Measurements from ENCODE around the gene ARL10.

Gene ARL10

GRCh38 chr5:176381979-176382378 is 16.7 kb downstream of the ARL10 start:
- H3K4me3 ChIP-seq (ENCODE audit: low read length in 2 of 2): no peak overlapping the region
- H3K4me1 ChIP-seq (ENCODE audit: control insufficient read depth in 2 of 2, insufficient read depth in 2 of 2, low read length in 2 of 2): peaks cover 0 to 6% of the 10 kb centered on the region in 2 donors
- H3K27ac ChIP-seq (ENCODE audit: low read depth in 2 of 2, low read length in 2 of 2): no peak overlapping the region
- peaks cover 25 to 33% of the 10 kb centered on the region in 2 donors for H3K36me3 ChIP-seq (ENCODE audit: control insufficient read depth in 2 of 2, insufficient read depth in 2 of 2, low read length in 2 of 2)
- no peaks in the 10 kb centered on the region for H3K27me3 ChIP-seq (ENCODE audit: control insufficient read depth in 2 of 2, insufficient read depth in 2 of 2, low read length in 2 of 2)
- no peak overlapping the region for H3K9ac ChIP-seq (ENCODE audit: low read depth in 1 of 2, low read length in 2 of 2)
- no peaks in the 10 kb centered on the region for H3K9me3 ChIP-seq (ENCODE audit: control insufficient read depth in 2 of 2, low read length in 2 of 2)

GRCh38 chr5:176382721-176383120 is 17.4 kb downstream of the ARL10 start:
- no peaks in the 10 kb centered on the region for H3K27me3 ChIP-seq (ENCODE audit: control insufficient read depth in 2 of 2, insufficient read depth in 2 of 2, low read length in 2 of 2)
- no peak overlapping the region for H3K4me3 ChIP-seq (ENCODE audit: low read length in 2 of 2)
- H3K4me1 ChIP-seq (ENCODE audit: control insufficient read depth in 2 of 2, insufficient read depth in 2 of 2, low read length in 2 of 2): peaks cover 4 to 10% of the 10 kb centered on the region in 2 donors
- no peaks in the 10 kb centered on the region for H3K9me3 ChIP-seq (ENCODE audit: control insufficient read depth in 2 of 2, low read length in 2 of 2)
- peaks cover 25 to 33% of the 10 kb centered on the region in 2 donors for H3K36me3 ChIP-seq (ENCODE audit: control insufficient read depth in 2 of 2, insufficient read depth in 2 of 2, low read length in 2 of 2)
- no peak overlapping the region for H3K9ac ChIP-seq (ENCODE audit: low read depth in 1 of 2, low read length in 2 of 2)
- no peak overlapping the region for H3K27ac ChIP-seq (ENCODE audit: low read depth in 2 of 2, low read length in 2 of 2)

- H3K9ac ChIP-seq (ENCODE audit: low read depth in 1 of 2, low read length in 2 of 2): no peak overlapping the region
- no peaks in the 10 kb centered on the region for H3K27me3 ChIP-seq (ENCODE audit: control insufficient read depth in 2 of 2, insufficient read depth in 2 of 2, low read length in 2 of 2)
- no peak overlapping the region for H3K4me3 ChIP-seq (ENCODE audit: low read length in 2 of 2)
- H3K27ac ChIP-seq (ENCODE audit: low read depth in 2 of 2, low read length in 2 of 2): no peak overlapping the region
- no peaks in the 10 kb centered on the region for H3K9me3 ChIP-seq (ENCODE audit: control insufficient read depth in 2 of 2, low read length in 2 of 2)
- peaks cover 25 to 33% of the 10 kb centered on the region in 2 donors for H3K36me3 ChIP-seq (ENCODE audit: control insufficient read depth in 2 of 2, insufficient read depth in 2 of 2, low read length in 2 of 2)
- H3K4me1 ChIP-seq (ENCODE audit: control insufficient read depth in 2 of 2, insufficient read depth in 2 of 2, low read length in 2 of 2): peaks cover 10 to 16% of the 10 kb centered on the region in 2 donors
These were observed 18.1 kb downstream of the ARL10 start for GRCh38 chr5:176383248-176383905.

GRCh38 chr5:176383961-176384360 is 18.7 kb downstream of the ARL10 start:
- Histone ChIP-seq H3K4me1 (ENCODE audit: control insufficient read depth in 2 of 2, insufficient read depth in 2 of 2, low read length in 2 of 2) (peaks cover 10 to 16% of the 10 kb centered on the region in 2 donors), H3K36me3 (ENCODE audit: control insufficient read depth in 2 of 2, insufficient read depth in 2 of 2, low read length in 2 of 2) (peaks cover 25 to 33% of the 10 kb centered on the region in 2 donors), H3K27ac (ENCODE audit: low read depth in 2 of 2, low read length in 2 of 2) (no peak overlapping the region), H3K9ac (ENCODE audit: low read depth in 1 of 2, low read length in 2 of 2) (no peak overlapping the region), H3K9me3 (ENCODE audit: control insufficient read depth in 2 of 2, low read length in 2 of 2) (no peaks in the 10 kb centered on the region), H3K4me3 (ENCODE audit: low read length in 2 of 2) (no peak overlapping the region), H3K27me3 (ENCODE audit: control insufficient read depth in 2 of 2, insufficient read depth in 2 of 2, low read length in 2 of 2) (no peaks in the 10 kb centered on the region)

GRCh38 chr5:176384366-176384930 is 19.2 kb downstream of the ARL10 start:
- H3K36me3 ChIP-seq (ENCODE audit: control insufficient read depth in 2 of 2, insufficient read depth in 2 of 2, low read length in 2 of 2): peaks cover 25 to 33% of the 10 kb centered on the region in 2 donors

GRCh38 chr5:176384991-176385390 is 19.7 kb downstream of the ARL10 start:
- H3K36me3 ChIP-seq (ENCODE audit: control insufficient read depth in 2 of 2, insufficient read depth in 2 of 2, low read length in 2 of 2): peaks cover 25 to 33% of the 10 kb centered on the region in 2 donors
- H3K4me1 ChIP-seq (ENCODE audit: control insufficient read depth in 2 of 2, insufficient read depth in 2 of 2, low read length in 2 of 2): peaks cover 14 to 22% of the 10 kb centered on the region in 2 donors
- H3K9ac ChIP-seq (ENCODE audit: low read depth in 1 of 2, low read length in 2 of 2): no peak overlapping the region
- no peaks in the 10 kb centered on the region for H3K27me3 ChIP-seq (ENCODE audit: control insufficient read depth in 2 of 2, insufficient read depth in 2 of 2, low read length in 2 of 2)
- H3K9me3 ChIP-seq (ENCODE audit: control insufficient read depth in 2 of 2, low read length in 2 of 2): no peaks in the 10 kb centered on the region
- H3K4me3 ChIP-seq (ENCODE audit: low read length in 2 of 2): no peak overlapping the region
- H3K27ac ChIP-seq (ENCODE audit: low read depth in 2 of 2, low read length in 2 of 2): no peak overlapping the region

More at GRCh38 chr5:176384366-176384930, 19.2 kb downstream of the ARL10 start:
- Histone ChIP-seq H3K27ac (ENCODE audit: low read depth in 2 of 2, low read length in 2 of 2) (no peak overlapping the region), H3K9ac (ENCODE audit: low read depth in 1 of 2, low read length in 2 of 2) (no peak overlapping the region), H3K27me3 (ENCODE audit: control insufficient read depth in 2 of 2, insufficient read depth in 2 of 2, low read length in 2 of 2) (no peaks in the 10 kb centered on the region), H3K4me3 (ENCODE audit: low read length in 2 of 2) (no peak overlapping the region), H3K4me1 (ENCODE audit: control insufficient read depth in 2 of 2, insufficient read depth in 2 of 2, low read length in 2 of 2) (peaks cover 10 to 19% of the 10 kb centered on the region in 2 donors), H3K9me3 (ENCODE audit: control insufficient read depth in 2 of 2, low read length in 2 of 2) (no peaks in the 10 kb centered on the region)

- H3K9ac ChIP-seq (ENCODE audit: low read depth in 1 of 2, low read length in 2 of 2): no peak overlapping the region
- no peaks in the 10 kb centered on the region for H3K27me3 ChIP-seq (ENCODE audit: control insufficient read depth in 2 of 2, insufficient read depth in 2 of 2, low read length in 2 of 2)
- no peak overlapping the region for H3K4me3 ChIP-seq (ENCODE audit: low read length in 2 of 2)
- peaks cover 14 to 22% of the 10 kb centered on the region in 2 donors for H3K4me1 ChIP-seq (ENCODE audit: control insufficient read depth in 2 of 2, insufficient read depth in 2 of 2, low read length in 2 of 2)
- peaks cover 33 to 37% of the 10 kb centered on the region in 2 donors for H3K36me3 ChIP-seq (ENCODE audit: control insufficient read depth in 2 of 2, insufficient read depth in 2 of 2, low read length in 2 of 2)
- no peaks in the 10 kb centered on the region for H3K9me3 ChIP-seq (ENCODE audit: control insufficient read depth in 2 of 2, low read length in 2 of 2)
- H3K27ac ChIP-seq (ENCODE audit: low read depth in 2 of 2, low read length in 2 of 2): no peak overlapping the region
These were observed 21.2 kb downstream of the ARL10 start for GRCh38 chr5:176386491-176386890.

GRCh38 chr5:176387384-176387925 is 22.2 kb downstream of the ARL10 start:
- H3K9ac ChIP-seq (ENCODE audit: low read depth in 1 of 2, low read length in 2 of 2): peak overlapping the region; percentile 91 to 95
- H3K4me3 ChIP-seq (ENCODE audit: low read length in 2 of 2): peak overlapping the region; percentile 85 to 99
- H3K4me1 ChIP-seq (ENCODE audit: control insufficient read depth in 2 of 2, insufficient read depth in 2 of 2, low read length in 2 of 2): peaks cover 14 to 22% of the 10 kb centered on the region in 2 donors
- no peaks in the 10 kb centered on the region for H3K27me3 ChIP-seq (ENCODE audit: control insufficient read depth in 2 of 2, insufficient read depth in 2 of 2, low read length in 2 of 2)
- H3K27ac ChIP-seq (ENCODE audit: low read depth in 2 of 2, low read length in 2 of 2): no peak overlapping the region
- H3K9me3 ChIP-seq (ENCODE audit: control insufficient read depth in 2 of 2, low read length in 2 of 2): no peaks in the 10 kb centered on the region
- H3K36me3 ChIP-seq (ENCODE audit: control insufficient read depth in 2 of 2, insufficient read depth in 2 of 2, low read length in 2 of 2): peaks cover 38 to 42% of the 10 kb centered on the region in 2 donors

GRCh38 chr5:176388003-176388443 is 22.7 kb downstream of the ARL10 start:
- Histone ChIP-seq H3K36me3 (ENCODE audit: control insufficient read depth in 2 of 2, insufficient read depth in 2 of 2, low read length in 2 of 2) (peaks cover 37 to 43% of the 10 kb centered on the region in 2 donors), H3K4me3 (ENCODE audit: low read length in 2 of 2) (peak overlapping the region; percentile 85 to 99), H3K9me3 (ENCODE audit: control insufficient read depth in 2 of 2, low read length in 2 of 2) (no peaks in the 10 kb centered on the region), H3K27ac (ENCODE audit: low read depth in 2 of 2, low read length in 2 of 2) (peak overlapping the region; percentile 0 to 97), H3K9ac (ENCODE audit: low read depth in 1 of 2, low read length in 2 of 2) (peak overlapping the region; percentile 91 to 95), H3K4me1 (ENCODE audit: control insufficient read depth in 2 of 2, insufficient read depth in 2 of 2, low read length in 2 of 2) (peaks cover 14 to 22% of the 10 kb centered on the region in 2 donors), H3K27me3 (ENCODE audit: control insufficient read depth in 2 of 2, insufficient read depth in 2 of 2, low read length in 2 of 2) (no peaks in the 10 kb centered on the region)

GRCh38 chr5:176388444-176389134 is 23.3 kb downstream of the ARL10 start, which contains the start of the genes HIGD2A and NOP16:
Gene HIGD2A (plus strand): TSS chr5:176388751. CDS start chr5:176388820, 69 bp downstream.
Gene NOP16 (minus strand): TSS chr5:176388598. CDS start chr5:176388539, 59 bp downstream.
- peaks cover 14 to 22% of the 10 kb centered on the region in 2 donors for H3K4me1 ChIP-seq (ENCODE audit: control insufficient read depth in 2 of 2, insufficient read depth in 2 of 2, low read length in 2 of 2)
- H3K27ac ChIP-seq (ENCODE audit: low read depth in 2 of 2, low read length in 2 of 2): peak within 1 kb of the TSS; percentile 97 to 99
- no peaks in the 10 kb centered on the region for H3K27me3 ChIP-seq (ENCODE audit: control insufficient read depth in 2 of 2, insufficient read depth in 2 of 2, low read length in 2 of 2)
- peak within 1 kb of the TSS; percentile 85 to 99 for H3K4me3 ChIP-seq (ENCODE audit: low read length in 2 of 2)
- H3K9me3 ChIP-seq (ENCODE audit: control insufficient read depth in 2 of 2, low read length in 2 of 2): no peaks in the 10 kb centered on the region
- peaks cover 37 to 41% of the 10 kb centered on the region in 2 donors for H3K36me3 ChIP-seq (ENCODE audit: control insufficient read depth in 2 of 2, insufficient read depth in 2 of 2, low read length in 2 of 2)
- peak within 1 kb of the TSS; percentile 95 for H3K9ac ChIP-seq (ENCODE audit: low read depth in 1 of 2, low read length in 2 of 2)

Measured in mucosa of rectum (tissue), 2 donors.